ENCODE measurements around the gene PNMA6A. TPM values are rescaled to one million over a fixed set of nuclear protein-coding genes. Genes with fewer than 3 reads are reported as not detected.
"Not testable (repeated sequence)": the region's sequence is repeated elsewhere in the genome, so short reads cannot be mapped to it uniquely, and the experiment has no call there.

The PNMA6A gene
- total RNA-seq, 1 donor from 2014 or later: 0.53 TPM

DNA sequence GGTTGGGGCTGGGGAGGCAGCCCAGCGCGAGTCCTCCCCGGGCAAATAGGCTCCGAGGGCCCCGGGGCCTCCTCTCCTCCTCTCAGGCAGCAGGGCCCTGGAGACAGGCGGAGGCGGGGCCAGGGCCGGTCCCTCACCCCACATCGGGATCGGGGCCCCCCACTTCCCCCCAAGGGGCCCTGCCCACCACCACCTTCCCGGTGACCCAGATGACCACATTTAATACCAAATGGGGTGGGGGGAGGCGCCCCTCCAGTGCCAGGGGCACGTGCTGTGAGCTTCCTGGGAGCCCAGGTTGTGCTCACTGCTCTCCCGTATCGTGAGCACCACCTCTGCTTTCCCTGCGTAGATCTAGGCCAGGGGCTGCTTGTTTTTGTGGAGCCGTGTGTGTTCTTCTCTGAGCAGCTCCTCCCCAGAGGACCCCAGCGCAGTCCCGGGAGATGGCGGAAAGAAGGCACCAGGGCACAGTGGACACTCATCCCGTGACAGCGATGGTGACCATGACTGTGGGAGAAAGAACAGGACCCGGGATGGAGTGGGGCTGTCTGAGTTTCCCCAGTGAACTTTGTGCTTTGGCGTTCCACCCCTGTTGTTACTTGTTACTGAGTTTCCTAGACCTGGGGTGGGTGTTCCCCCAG, 2.1 kb downstream of the PNMA6A start:
- DNase-seq (ENCODE audit: low read depth): no peak
- FAIRE-seq: no peak
- TF ChIP-seq, protein P1, sequence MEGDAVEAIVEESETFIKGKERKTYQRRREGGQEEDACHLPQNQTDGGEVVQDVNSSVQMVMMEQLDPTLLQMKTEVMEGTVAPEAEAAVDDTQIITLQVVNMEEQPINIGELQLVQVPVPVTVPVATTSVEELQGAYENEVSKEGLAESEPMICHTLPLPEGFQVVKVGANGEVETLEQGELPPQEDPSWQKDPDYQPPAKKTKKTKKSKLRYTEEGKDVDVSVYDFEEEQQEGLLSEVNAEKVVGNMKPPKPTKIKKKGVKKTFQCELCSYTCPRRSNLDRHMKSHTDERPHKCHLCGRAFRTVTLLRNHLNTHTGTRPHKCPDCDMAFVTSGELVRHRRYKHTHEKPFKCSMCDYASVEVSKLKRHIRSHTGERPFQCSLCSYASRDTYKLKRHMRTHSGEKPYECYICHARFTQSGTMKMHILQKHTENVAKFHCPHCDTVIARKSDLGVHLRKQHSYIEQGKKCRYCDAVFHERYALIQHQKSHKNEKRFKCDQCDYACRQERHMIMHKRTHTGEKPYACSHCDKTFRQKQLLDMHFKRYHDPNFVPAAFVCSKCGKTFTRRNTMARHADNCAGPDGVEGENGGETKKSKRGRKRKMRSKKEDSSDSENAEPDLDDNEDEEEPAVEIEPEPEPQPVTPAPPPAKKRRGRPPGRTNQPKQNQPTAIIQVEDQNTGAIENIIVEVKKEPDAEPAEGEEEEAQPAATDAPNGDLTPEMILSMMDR (IDR thresholded peaks at IDR 0.05; ENCODE audit: insufficient read depth, low read length, severe bottlenecking): no peak
- H3K27me3 ChIP-seq (ENCODE audit: control insufficient read depth, insufficient read depth, low read length): no peaks in the 10 kb centered on the region
- H3K36me3 ChIP-seq (ENCODE audit: control insufficient read depth, insufficient read depth, low read length): no peaks in the 10 kb centered on the region
- no peak overlapping the region for H3K4me3 ChIP-seq (ENCODE audit: low read depth, low read length)

DNA sequence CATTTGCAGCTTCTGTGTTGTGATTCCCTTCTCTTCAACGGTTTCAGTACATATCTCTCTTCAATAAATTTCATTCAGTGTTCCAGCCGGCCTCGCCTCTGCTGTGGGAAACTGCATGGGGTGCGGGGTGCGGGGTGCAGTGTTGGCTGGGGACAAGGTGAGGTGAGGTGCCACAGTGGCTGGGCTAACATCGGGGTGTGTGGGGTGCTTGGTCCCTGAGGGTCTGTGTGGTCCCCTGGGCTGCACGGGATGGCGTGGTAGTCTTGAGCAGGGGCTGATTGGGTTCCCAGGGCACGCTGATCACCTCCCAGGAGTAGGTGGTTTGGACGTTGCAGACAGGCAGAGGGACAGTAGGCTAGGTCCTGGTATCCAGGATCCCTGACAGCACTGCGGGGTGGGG, 2.7 kb downstream of the PNMA6A start:
- DNase-seq (ENCODE audit: low read depth) (no peak), FAIRE-seq (no peak)
- no peak overlapping the region for H3K4me3 ChIP-seq (ENCODE audit: low read depth, low read length)
- H3K36me3 ChIP-seq (ENCODE audit: control insufficient read depth, insufficient read depth, low read length): no peaks in the 10 kb centered on the region
- H3K27me3 ChIP-seq (ENCODE audit: control insufficient read depth, insufficient read depth, low read length): no peaks in the 10 kb centered on the region
- TF ChIP-seq, protein P1 (IDR thresholded peaks at IDR 0.05; ENCODE audit: insufficient read depth, low read length, severe bottlenecking): no peak

DNA sequence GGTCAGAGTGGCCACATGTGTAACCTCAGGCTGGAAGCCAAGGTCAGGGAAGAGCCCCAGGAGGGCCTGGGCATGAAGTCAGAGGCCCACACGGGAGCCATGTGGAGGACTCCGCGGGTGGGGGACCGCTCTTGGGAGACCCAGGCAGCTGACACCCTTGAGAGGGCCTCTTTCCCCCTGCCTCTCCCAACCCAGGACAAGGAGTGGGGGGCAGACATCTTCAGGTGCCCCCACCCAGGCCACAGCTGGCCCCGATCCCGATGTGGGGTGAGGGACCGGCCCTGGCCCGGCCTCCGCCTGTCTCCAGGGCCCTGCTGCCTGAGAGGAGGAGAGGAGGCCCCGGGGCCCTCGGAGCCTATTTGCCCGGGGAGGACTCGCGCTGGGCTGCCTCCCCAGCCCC, 3.1 kb downstream of the PNMA6A start:
- no peaks in the 10 kb centered on the region for H3K27me3 ChIP-seq (ENCODE audit: control insufficient read depth, insufficient read depth, low read length)
- H3K4me3 ChIP-seq (ENCODE audit: low read depth, low read length): no peak overlapping the region
- DNase-seq (ENCODE audit: low read depth) (no peak), FAIRE-seq (no peak)
- H3K36me3 ChIP-seq (ENCODE audit: control insufficient read depth, insufficient read depth, low read length): no peaks in the 10 kb centered on the region
- TF ChIP-seq, protein P1 (IDR thresholded peaks at IDR 0.05; ENCODE audit: insufficient read depth, low read length, severe bottlenecking): no peak

DNA sequence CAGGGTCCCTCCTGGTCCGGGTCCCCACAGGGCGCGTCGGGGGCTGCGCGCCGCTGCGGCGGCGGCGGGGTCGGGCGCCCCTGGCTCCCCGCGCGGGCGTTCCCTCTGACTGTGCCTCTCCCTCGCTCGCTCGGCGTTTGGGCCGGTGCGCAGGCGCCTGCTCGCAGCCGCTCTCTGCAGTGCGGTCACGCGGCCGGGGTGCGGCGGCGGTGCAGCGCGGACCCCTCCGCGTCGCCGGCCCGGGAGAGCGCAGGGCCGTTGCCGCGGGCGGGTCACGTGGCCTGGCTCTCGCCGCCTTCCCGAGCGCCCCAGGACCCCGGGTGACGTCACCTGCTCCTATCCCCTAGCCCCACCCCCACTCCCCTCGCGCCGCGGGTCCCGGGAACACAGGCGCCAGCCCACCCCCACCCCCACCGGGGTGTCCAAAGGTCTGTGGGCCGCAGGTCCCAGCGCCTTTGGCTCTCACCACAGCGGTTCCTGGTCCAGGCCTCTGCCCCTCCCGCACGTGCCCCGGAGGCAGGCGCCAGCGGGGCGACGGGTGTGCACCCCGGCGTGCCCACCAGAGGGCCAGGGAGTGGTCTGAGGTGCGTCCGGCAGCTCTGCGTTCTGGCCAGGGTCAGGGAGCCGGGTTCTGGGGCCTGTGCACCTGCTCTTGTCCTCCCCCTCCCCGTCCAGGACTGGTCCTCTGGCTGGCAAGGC, 5.3 kb downstream of the PNMA6A start:
- H3K36me3 ChIP-seq (ENCODE audit: control insufficient read depth, insufficient read depth, low read length); DNase-seq (ENCODE audit: low read depth); H3K4me3 ChIP-seq (ENCODE audit: low read depth, low read length); H3K27me3 ChIP-seq (ENCODE audit: control insufficient read depth, insufficient read depth, low read length); FAIRE-seq: not testable (repeated sequence)

DNA sequence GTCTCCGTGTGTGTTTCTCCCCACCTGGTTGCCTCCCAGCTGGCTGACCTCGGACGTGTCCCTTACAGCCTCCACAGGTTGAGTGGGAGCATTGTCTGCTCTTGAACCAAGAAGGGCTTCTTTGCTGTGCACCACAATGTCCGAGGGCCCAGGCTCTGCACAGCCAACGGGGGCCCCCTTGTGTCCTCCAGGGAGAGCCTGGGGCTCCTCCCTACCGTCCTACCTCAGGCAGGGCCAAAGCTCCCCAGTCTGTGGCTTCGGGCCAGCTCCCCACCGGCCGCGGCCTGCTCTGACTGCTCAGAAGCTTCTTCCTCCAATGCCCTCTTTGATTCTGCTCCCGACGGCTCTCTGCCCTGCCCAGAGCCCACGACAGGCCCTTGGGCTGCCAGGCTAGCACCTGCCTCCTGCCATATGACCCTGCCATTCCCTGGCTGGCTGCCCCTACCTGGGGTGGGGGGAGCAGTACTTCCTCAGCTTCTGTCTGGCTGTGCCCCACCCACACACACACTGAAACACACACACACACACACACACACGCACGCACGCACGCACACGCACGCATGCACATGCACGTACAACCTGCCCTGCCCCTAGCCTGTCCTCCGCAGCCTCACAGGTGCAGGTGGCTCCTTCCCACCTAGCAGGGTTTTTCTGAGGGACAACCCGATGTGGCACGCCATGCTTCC, 11.1 kb downstream of the PNMA6A start:
- DNase-seq (ENCODE audit: low read depth); FAIRE-seq; H3K4me3 ChIP-seq (ENCODE audit: low read depth, low read length); H3K27me3 ChIP-seq (ENCODE audit: control insufficient read depth, insufficient read depth, low read length); H3K36me3 ChIP-seq (ENCODE audit: control insufficient read depth, insufficient read depth, low read length): not testable (repeated sequence)

DNA sequence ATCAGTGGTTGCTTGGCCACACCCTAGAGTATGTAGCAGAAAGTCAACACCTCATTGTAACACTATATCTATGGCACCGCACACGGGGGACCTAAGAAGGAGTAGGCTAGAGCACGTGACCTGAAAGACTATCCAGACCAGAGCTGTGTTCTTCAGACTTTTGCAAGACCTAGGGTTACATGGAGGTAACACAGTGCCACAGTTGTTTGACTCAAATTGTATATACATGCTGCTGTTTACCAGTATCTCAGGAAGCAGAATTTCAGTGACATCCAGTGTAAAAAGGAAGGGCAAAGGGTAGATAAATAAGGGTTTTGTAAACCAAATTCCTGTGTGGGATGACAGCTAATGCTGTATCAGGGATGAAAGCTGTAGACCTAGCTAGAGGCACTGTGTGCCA, 30.2 kb downstream of the PNMA6A start:
- peak; percentile 1 for DNase-seq (ENCODE audit: low read depth)
- H3K36me3 ChIP-seq (ENCODE audit: control insufficient read depth, insufficient read depth, low read length): no peaks in the 10 kb centered on the region
- TF ChIP-seq, protein P1 (IDR thresholded peaks at IDR 0.05; ENCODE audit: insufficient read depth, low read length, severe bottlenecking): no peak
- H3K4me3 ChIP-seq (ENCODE audit: low read depth, low read length): no peak overlapping the region
- no peaks in the 10 kb centered on the region for H3K27me3 ChIP-seq (ENCODE audit: control insufficient read depth, insufficient read depth, low read length)
- no peak for FAIRE-seq

DNA sequence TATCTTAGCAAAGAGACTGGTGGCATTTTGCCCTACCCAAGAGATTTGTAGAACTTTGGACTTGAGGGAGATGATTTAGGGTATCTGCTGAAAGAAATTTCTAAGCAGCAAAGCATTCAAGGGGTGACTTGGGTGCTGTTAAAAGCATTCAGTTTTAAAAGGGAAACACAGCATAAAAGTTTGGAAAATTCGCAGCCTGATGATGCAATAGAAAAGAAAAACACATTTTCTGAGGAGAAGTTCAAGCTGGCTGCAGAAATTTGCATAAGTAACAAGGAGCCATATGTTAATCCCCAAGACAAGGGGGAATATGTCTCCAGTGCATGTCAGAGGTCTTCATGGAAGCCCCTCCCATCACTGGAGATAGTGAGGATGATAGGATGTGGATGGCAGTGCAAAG, 32.7 kb downstream of the PNMA6A start:
- H3K4me3 ChIP-seq (ENCODE audit: low read depth, low read length); FAIRE-seq; DNase-seq (ENCODE audit: low read depth); H3K36me3 ChIP-seq (ENCODE audit: control insufficient read depth, insufficient read depth, low read length); H3K27me3 ChIP-seq (ENCODE audit: control insufficient read depth, insufficient read depth, low read length): not testable (repeated sequence)

DNA sequence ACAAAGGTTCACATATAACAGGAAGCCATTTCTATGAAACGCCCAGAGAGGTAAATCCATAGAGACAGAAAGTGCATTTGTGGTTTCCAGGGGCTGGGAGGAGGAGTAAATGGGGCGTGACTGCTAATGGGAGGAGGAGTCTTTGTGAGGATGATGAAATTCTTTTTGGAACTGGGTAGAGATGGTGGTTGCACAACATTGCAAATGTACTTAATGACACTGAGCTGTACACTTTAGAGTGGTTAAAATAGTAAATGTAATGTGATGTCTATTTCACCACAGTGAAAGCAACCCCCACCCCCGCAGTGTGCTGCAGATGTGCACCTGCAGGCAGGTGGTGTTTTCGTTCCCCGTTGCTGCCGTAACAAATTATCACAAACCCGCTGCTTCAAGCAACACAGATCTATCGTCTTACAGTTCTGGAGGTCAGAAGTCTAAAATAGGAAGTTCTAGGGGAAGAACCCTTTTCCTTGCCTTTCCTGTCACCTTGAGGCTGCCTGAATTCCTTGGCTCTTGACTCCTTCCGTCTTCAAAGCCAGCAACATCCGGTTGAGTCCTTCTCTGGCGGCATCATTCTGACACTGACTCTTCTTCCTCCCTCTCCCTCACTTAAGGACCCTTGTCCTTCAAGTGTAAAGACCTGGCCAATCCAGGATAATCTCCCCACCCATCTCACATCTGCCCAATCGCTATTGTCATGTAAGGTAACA, 34.0 kb downstream of the PNMA6A start:
- peak; percentile 98 for FAIRE-seq

DNA sequence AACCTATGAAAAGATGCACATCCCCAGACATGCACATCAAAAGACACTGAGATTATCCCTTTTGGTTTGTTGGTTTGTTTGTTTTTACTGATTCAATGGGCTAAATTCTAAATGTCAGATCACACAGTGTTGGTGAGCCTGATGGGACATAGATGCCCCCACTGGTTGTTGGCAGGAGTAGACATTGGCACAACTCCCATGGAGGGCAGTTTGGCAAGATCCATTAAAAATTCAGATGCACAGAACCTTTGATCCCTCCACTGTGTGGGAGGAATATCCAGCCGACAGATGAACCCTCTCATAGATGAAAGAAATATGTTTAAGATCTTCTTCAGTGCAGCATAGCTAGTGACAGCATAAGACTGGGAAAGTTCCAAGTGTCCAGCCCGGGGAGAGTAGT, 38.5 kb downstream of the PNMA6A start:
- not testable (repeated sequence) for H3K36me3 ChIP-seq (ENCODE audit: control insufficient read depth, insufficient read depth, low read length); H3K27me3 ChIP-seq (ENCODE audit: control insufficient read depth, insufficient read depth, low read length); H3K4me3 ChIP-seq (ENCODE audit: low read depth, low read length); DNase-seq (ENCODE audit: low read depth)
- peak; percentile 81 for FAIRE-seq

More for the DNA sequence above, 34.0 kb downstream of the PNMA6A start:
- not testable (repeated sequence) for H3K4me3 ChIP-seq (ENCODE audit: low read depth, low read length); DNase-seq (ENCODE audit: low read depth); H3K36me3 ChIP-seq (ENCODE audit: control insufficient read depth, insufficient read depth, low read length); H3K27me3 ChIP-seq (ENCODE audit: control insufficient read depth, insufficient read depth, low read length)
